ENCODE data around the gene HOXB1. TPM values are rescaled to one million over a fixed set of nuclear protein-coding genes. Genes with fewer than 3 reads are reported as not detected.

Gene HOXB1
- total RNA-seq, 1 experiment from 2014 or later, result not detected

DNA sequence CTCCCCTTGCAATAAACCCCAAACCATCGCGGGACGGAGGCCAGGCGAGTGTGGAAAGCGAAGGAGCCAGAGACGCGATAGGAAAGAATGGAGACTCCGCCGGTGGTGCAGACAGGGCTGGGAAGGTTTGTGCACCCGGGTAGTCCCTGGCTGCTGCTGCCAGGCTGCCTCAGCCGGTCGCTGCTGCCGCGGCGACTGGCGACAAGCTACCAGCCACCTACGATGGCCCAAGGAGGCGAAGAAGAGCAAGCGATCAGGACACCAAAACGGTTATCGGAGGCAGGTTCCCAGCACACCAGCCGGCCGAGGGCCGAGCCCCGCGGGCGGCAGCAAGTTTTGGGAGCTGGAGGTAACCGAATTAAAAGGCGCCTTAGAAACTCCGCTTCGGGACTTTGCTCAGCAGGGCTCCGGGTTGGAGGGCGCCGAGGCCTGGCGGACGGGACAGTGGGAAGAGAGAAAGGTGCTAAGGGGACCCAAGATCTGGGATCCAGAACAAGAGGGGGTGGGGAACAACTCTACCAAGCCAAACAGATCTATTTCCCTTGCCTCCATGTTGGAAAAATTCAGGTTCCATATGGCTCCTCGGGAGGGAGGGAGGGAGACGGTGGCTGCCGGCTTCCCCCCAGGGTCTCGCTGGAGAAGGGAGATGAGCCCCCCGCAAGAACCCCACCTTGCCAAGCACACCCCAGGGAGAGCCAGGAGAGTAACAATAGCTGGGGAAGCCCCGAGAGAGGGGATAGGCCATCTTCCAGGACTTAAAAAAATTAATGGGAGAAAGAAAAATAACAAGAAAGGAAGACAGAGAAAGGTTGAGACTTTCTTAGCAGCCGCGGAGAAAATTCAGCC, 23.8 kb upstream of the HOXB1 start:
- no peaks in the 10 kb centered on the region for H3K27me3 ChIP-seq (replicated peaks)
- no peak overlapping the region for H3K4me3 ChIP-seq
- DNase-seq (ENCODE audit: low read depth in 1 of 2, low spot score in 2 of 2), result no peak
- H3K27ac ChIP-seq, result no peak overlapping the region
- peaks cover 10% of the 10 kb centered on the region; the same call in 1 of the 2 replicates for H3K36me3 ChIP-seq
- no peaks in the 10 kb centered on the region for H3K9me3 ChIP-seq (replicated peaks)
- H3K4me1 ChIP-seq (replicated peaks), result no peaks in the 10 kb centered on the region; the same call in 1 of the 2 replicates

DNA sequence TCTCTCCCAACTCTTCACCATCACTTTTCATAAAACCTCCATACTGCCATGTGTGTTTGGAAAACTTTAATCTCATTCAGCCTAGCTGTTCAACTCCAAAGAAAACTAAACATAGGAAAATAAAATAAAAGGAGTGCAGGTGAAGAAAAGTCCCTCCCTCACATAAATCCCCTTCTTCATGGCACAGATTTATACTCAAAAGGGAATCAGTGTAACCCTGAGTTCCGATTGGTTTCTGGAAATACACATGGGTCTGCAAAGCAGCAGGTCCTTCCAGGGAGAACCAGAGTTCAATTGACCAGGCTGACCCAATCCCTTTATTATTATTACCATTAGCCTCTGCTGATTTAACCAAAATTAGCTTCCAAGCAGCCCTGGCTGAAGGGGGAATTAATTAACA, 23.0 kb upstream of the HOXB1 start:
- Histone ChIP-seq H3K9me3 (replicated peaks) (no peaks in the 10 kb centered on the region), H3K27me3 (replicated peaks) (no peaks in the 10 kb centered on the region), H3K4me3 (no peak overlapping the region), H3K4me1 (replicated peaks) (no peaks in the 10 kb centered on the region; the same call in 1 of the 2 replicates), H3K27ac (no peak overlapping the region), H3K36me3 (peaks cover 10% of the 10 kb centered on the region; the same call in 1 of the 2 replicates)
- no peak for DNase-seq (ENCODE audit: low read depth in 1 of 2, low spot score in 2 of 2)

DNA sequence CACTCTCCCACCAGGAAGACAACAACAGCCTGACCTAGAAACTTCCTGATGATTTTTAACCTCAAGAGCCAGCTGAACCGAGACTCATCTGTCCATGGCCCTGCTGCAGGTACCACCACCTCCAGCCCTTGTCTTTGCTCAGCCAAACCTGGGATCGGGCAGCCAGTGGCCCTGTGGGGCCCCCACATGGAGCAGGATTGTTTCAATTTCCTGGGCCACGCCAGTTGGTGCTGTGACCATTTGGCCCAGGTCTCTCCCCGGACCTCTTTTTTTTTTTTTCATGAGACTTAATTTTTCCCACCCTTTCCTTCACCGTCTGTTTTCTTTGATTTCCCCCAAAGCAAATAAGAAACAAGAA, 22.4 kb upstream of the HOXB1 start:
- Histone ChIP-seq H3K4me1 (replicated peaks) (no peaks in the 10 kb centered on the region; the same call in 1 of the 2 replicates), H3K4me3 (no peak overlapping the region), H3K9me3 (replicated peaks) (no peaks in the 10 kb centered on the region), H3K27me3 (replicated peaks) (no peaks in the 10 kb centered on the region), H3K27ac (no peak overlapping the region), H3K36me3 (peaks cover 10% of the 10 kb centered on the region; the same call in 1 of the 2 replicates)
- DNase-seq (ENCODE audit: low read depth in 1 of 2, low spot score in 2 of 2), result no peak

GRCh38 chr17:48552466-48553189, 21.8 kb upstream of the HOXB1 start:
- Histone ChIP-seq H3K27me3 (replicated peaks) (no peaks in the 10 kb centered on the region), H3K4me3 (no peak overlapping the region)
- DNase-seq (ENCODE audit: low read depth in 1 of 2, low spot score in 2 of 2), result no peak

GRCh38 chr17:48551596-48552465, 21.0 kb upstream of the HOXB1 start:
- H3K27me3 ChIP-seq (replicated peaks), result no peaks in the 10 kb centered on the region
- no peaks in the 10 kb centered on the region; the same call in 1 of the 2 replicates for H3K4me1 ChIP-seq (replicated peaks)
- DNase-seq (ENCODE audit: low read depth in 1 of 2, low spot score in 2 of 2), result no peak
- peaks cover 10% of the 10 kb centered on the region; the same call in 1 of the 2 replicates for H3K36me3 ChIP-seq
- H3K27ac ChIP-seq, result no peak overlapping the region
- no peaks in the 10 kb centered on the region for H3K9me3 ChIP-seq (replicated peaks)
- no peak overlapping the region for H3K4me3 ChIP-seq

More at GRCh38 chr17:48552466-48553189, 21.8 kb upstream of the HOXB1 start:
- H3K36me3 ChIP-seq, result peaks cover 10% of the 10 kb centered on the region; the same call in 1 of the 2 replicates
- H3K4me1 ChIP-seq (replicated peaks), result no peaks in the 10 kb centered on the region; the same call in 1 of the 2 replicates
- H3K27ac ChIP-seq, result no peak overlapping the region
- no peaks in the 10 kb centered on the region for H3K9me3 ChIP-seq (replicated peaks)

DNA sequence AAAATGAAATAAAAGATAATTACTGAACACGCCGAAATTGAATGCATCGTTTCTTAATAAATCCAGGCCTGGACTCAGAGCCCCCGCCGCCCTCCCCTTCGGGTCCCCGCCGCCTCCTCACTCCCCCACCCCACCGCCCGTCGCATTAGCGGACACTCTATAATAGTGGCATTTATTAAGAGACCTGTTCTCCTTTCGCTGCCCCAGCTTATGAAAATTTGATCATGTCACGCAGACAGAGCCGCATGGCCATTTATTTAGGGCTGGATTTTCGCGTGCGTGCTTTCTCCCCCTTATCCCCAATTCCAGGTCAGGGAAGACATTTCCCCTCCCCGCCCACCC, 20.4 kb upstream of the HOXB1 start:
- no peaks in the 10 kb centered on the region for H3K27me3 ChIP-seq (replicated peaks)
- no peak overlapping the region for H3K27ac ChIP-seq
- DNase-seq (ENCODE audit: low read depth in 1 of 2, low spot score in 2 of 2), result no peak
- H3K4me1 ChIP-seq (replicated peaks), result no peaks in the 10 kb centered on the region; the same call in 1 of the 2 replicates
- H3K36me3 ChIP-seq, result peaks cover 10% of the 10 kb centered on the region; the same call in 1 of the 2 replicates
- no peaks in the 10 kb centered on the region for H3K9me3 ChIP-seq (replicated peaks)
- no peak overlapping the region for H3K4me3 ChIP-seq

- Histone ChIP-seq H3K27ac (no peak overlapping the region), H3K4me3 (no peak overlapping the region), H3K9me3 (replicated peaks) (no peaks in the 10 kb centered on the region), H3K4me1 (replicated peaks) (no peaks in the 10 kb centered on the region; the same call in 1 of the 2 replicates), H3K27me3 (replicated peaks) (no peaks in the 10 kb centered on the region), H3K36me3 (peaks cover 10% of the 10 kb centered on the region; the same call in 1 of the 2 replicates)
- no peak for DNase-seq (ENCODE audit: low read depth in 1 of 2, low spot score in 2 of 2)
Observed at GRCh38 chr17:48550502-48551213, 19.8 kb upstream of the HOXB1 start.

- DNase-seq (ENCODE audit: low read depth in 1 of 2, low spot score in 2 of 2), result no peak
- Histone ChIP-seq H3K9me3 (replicated peaks) (no peaks in the 10 kb centered on the region), H3K27me3 (replicated peaks) (no peaks in the 10 kb centered on the region), H3K4me1 (replicated peaks) (no peaks in the 10 kb centered on the region; the same call in 1 of the 2 replicates), H3K4me3 (no peak overlapping the region), H3K27ac (no peak overlapping the region), H3K36me3 (peaks cover 10% of the 10 kb centered on the region; the same call in 1 of the 2 replicates)
Observed at GRCh38 chr17:48549914-48550501, 19.2 kb upstream of the HOXB1 start.

DNA sequence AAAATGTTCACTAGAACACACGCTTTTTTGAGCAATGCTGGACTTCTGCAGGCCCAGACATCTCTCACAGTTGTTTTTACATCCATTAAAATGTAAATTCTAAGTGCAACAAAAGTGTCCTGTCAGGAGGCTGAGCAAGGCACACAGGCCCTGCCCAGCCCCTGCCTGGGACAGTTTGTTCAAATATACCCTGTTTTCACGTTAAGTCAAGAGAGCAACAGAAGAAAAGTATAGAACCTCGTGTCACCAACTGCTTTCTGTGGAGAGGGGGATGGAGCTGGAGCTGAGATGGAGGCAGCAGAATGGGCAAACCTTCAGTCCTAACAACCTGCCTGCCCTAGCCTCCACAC, 18.4 kb upstream of the HOXB1 start:
- Histone ChIP-seq H3K27ac (no peak overlapping the region), H3K4me1 (replicated peaks) (no peaks in the 10 kb centered on the region), H3K27me3 (replicated peaks) (no peaks in the 10 kb centered on the region), H3K9me3 (replicated peaks) (no peaks in the 10 kb centered on the region), H3K36me3 (peaks cover 10% of the 10 kb centered on the region; the same call in 1 of the 2 replicates), H3K4me3 (no peak overlapping the region)
- no peak for DNase-seq (ENCODE audit: low read depth in 1 of 2, low spot score in 2 of 2)

DNA sequence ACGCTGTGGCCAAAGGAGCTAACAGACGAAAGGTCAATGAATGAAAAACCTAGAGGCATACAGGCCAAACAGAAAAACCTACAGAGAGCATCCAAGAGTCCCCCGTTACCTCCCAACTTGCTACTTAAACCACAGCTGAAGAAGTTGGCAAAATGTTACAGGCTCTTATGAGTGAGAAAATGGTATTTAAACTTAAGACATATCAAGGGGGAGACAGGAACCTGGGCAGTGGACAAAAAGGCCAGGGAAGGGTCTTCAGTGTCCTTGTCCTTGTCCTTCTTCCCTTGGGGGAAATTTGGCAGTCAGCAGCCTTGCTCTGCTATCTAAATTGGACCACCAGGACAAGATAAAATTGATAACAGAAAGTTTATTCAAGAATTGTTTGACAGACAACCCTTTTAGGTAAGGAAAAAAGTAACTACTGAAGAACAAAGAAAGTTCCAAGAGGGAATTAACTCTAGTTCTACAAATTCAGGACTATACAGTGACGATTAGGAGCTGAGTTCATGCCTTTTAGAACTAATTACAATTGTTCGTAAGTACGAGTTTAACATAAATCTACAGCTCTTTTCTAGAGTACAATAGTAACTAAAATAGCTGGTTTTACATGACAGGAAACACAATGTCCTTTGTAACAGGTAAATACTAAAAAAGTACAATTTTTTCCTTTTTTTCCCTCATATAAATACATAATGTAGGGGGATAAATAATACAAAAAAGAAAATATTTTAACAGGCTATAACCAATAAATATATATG, 17.9 kb upstream of the HOXB1 start:
- no peak overlapping the region for H3K27ac ChIP-seq
- H3K27me3 ChIP-seq (replicated peaks), result no peaks in the 10 kb centered on the region
- H3K9me3 ChIP-seq (replicated peaks), result no peaks in the 10 kb centered on the region
- peaks cover 10% of the 10 kb centered on the region; the same call in 1 of the 2 replicates for H3K36me3 ChIP-seq
- H3K4me1 ChIP-seq (replicated peaks), result 0 out of 2 replicates have a peak, but pooled peaks cover 3% of the 10 kb centered on the region
- H3K4me3 ChIP-seq, result no peak overlapping the region
- no peak for DNase-seq (ENCODE audit: low read depth in 1 of 2, low spot score in 2 of 2)

- H3K9me3 ChIP-seq (replicated peaks), result no peaks in the 10 kb centered on the region
- no peak overlapping the region for H3K27ac ChIP-seq
- peaks cover 7% of the 10 kb centered on the region for H3K4me1 ChIP-seq (replicated peaks)
- peaks cover 10% of the 10 kb centered on the region; the same call in 1 of the 2 replicates for H3K36me3 ChIP-seq
- no peaks in the 10 kb centered on the region for H3K27me3 ChIP-seq (replicated peaks)
- no peak for DNase-seq (ENCODE audit: low read depth in 1 of 2, low spot score in 2 of 2)
- no peak overlapping the region for H3K4me3 ChIP-seq
Observed at GRCh38 chr17:48547808-48548522, 17.2 kb upstream of the HOXB1 start.
